Smooth muscle cell (in vitro differentiated cells): Measurements from ENCODE around the gene ZNF414. TPM values are rescaled to one million over a fixed set of nuclear protein-coding genes. Genes with fewer than 3 reads are reported as not detected.
"Not testable (repeated sequence)": the region's sequence is repeated elsewhere in the genome, so short reads cannot be mapped to it uniquely, and the experiment has no call there.

Experiments used
- DNase-seq: peaks from one replicate; lab custom pipeline; 2025; ENCODE audit not compliant: unreplicated experiment; lab: John Stamatoyannopoulos, UW
- H2AFZ ChIP-seq: fragments of 200-600 bp; sonication (generic); 2 replicates; pipeline ENCODE4 v1.6.0; 2016; ENCODE audit warnings: antibody characterized with exemption, low read depth, mild to moderate bottlenecking
- H3F3A ChIP-seq: fragments of 200-600 bp; sonication (generic); 2 replicates; pipeline ENCODE4 v1.6.0; 2017; ENCODE audit warnings: antibody characterized with exemption, low read depth
- H3K27ac ChIP-seq: fragments of 200-600 bp; sonication (generic); 2 replicates; pipeline ENCODE4 v1.5.1; 2016; ENCODE audit warnings: low read depth, mild to moderate bottlenecking
- H3K27me3 ChIP-seq: fragments of 200-600 bp; sonication (generic); 2 replicates; pipeline ENCODE4 v1.6.1; 2016; ENCODE audit warnings: low read depth, mild to moderate bottlenecking
- H3K36me3 ChIP-seq: fragments of 200-600 bp; sonication (generic); 2 replicates; pipeline ENCODE4 v1.5.1; 2016; ENCODE audit warnings: low read depth
- H3K4me1 ChIP-seq: fragments of 200-600 bp; sonication (generic); 2 replicates; pipeline ENCODE4 v1.5.1; 2016; ENCODE audit warnings: low read depth
- H3K4me2 ChIP-seq: fragments of 200-600 bp; sonication (generic); 2 replicates; pipeline ENCODE4 v1.6.0; 2016; ENCODE audit warnings: mild to moderate bottlenecking
- H3K4me3 ChIP-seq: fragments of 200-600 bp; sonication (generic); 2 replicates; pipeline ENCODE4 v1.5.1; 2016; ENCODE audit warnings: mild to moderate bottlenecking
- H3K79me2 ChIP-seq: fragments of 200-600 bp; sonication (generic); 2 replicates; pipeline ENCODE4 v1.6.0; 2016; ENCODE audit warnings: low read depth, mild to moderate bottlenecking
- H3K9ac ChIP-seq: fragments of 200-600 bp; sonication (generic); 2 replicates; pipeline ENCODE4 v1.6.0; 2016; ENCODE audit warnings: low read depth
- H3K9me3 ChIP-seq: fragments of 200-600 bp; sonication (generic); replicated peaks from 2 replicates; pipeline ENCODE4 v1.5.1; 2016; ENCODE audit warnings: low read depth
- H4K20me1 ChIP-seq: fragments of 200-600 bp; sonication (generic); 2 replicates; pipeline ENCODE4 v1.6.0; 2016; ENCODE audit warnings: low read depth
- CTCF ChIP-seq: fragments of 200-600 bp; sonication (generic); IDR thresholded peaks from 2 replicates; pipeline ENCODE4 v1.5.1; 2017; ENCODE audit warnings: borderline replicate concordance, mild to moderate bottlenecking, antibody characterized with exemption; ENCODE audit not compliant: insufficient read depth, poor library complexity, severe bottlenecking
- WGBS: methylation state at CpG from one replicate; pipeline ENCODE4 v1.1.7; 2016; ENCODE audit warnings: low lambda C conversion rate; 5-methylcytosine and 5-hydroxymethylcytosine counted together
- polyA plus RNA-seq: library from polyadenylated mRNA; unstranded; fragments of >200 nt; fragmentation: Nextera tagmentation; extraction: Ambion mirVana; gene quantifications from 2 replicates; pipeline ENCODE4 v1.2.1, GENCODE V29; 2016
- total RNA-seq: library from RNA; depleted of rRNA; stranded (reverse); fragments of >200 nt; gene quantifications from 2 replicates; pipeline ENCODE4 v1.2.3, GENCODE V29; 2014

ZNF414 gene
- total and polyA plus RNA-seq, 2 experiments from 2014 or later, result 10.2 to 33.0 TPM

GRCh38 chr19:8557642-8558238 is 43.8 kb upstream of the ZNF414 start:
- Histone ChIP-seq H4K20me1 (no peaks in the 10 kb centered on the region), H3F3A (no peaks in the 10 kb centered on the region), H3K27ac (no peak overlapping the region), H2AFZ (no peak overlapping the region), H3K4me1 (no peaks in the 10 kb centered on the region), H3K9me3 (no peaks in the 10 kb centered on the region), H3K4me2 (no peak overlapping the region), H3K79me2 (no peaks in the 10 kb centered on the region), H3K36me3 (no peaks in the 10 kb centered on the region), H3K4me3 (no peak overlapping the region), H3K27me3 (no peaks in the 10 kb centered on the region), H3K9ac (no peak overlapping the region)
- no peak for DNase-seq
- no peak for TF ChIP-seq CTCF
- WGBS, result 87% methylated on average over 5 of the region's 6 CpGs

- H3K79me2 ChIP-seq, DNase-seq, H2AFZ ChIP-seq, H3K4me1 ChIP-seq, H3F3A ChIP-seq, H3K36me3 ChIP-seq, H3K4me2 ChIP-seq, H3K9me3 ChIP-seq, H3K9ac ChIP-seq, H3K27ac ChIP-seq, H4K20me1 ChIP-seq, H3K4me3 ChIP-seq, H3K27me3 ChIP-seq: not testable (repeated sequence)
- 98% methylated on average over 6 of the region's 7 CpGs for WGBS
These were observed 39.8 kb upstream of the ZNF414 start for GRCh38 chr19:8553729-8554128.

GRCh38 chr19:8552810-8553209 is 38.8 kb upstream of the ZNF414 start:
- Histone ChIP-seq H3K27me3 (no peaks in the 10 kb centered on the region), H3K27ac (no peak overlapping the region), H3K4me3 (no peak overlapping the region), H4K20me1 (no peaks in the 10 kb centered on the region), H3K4me1 (no peaks in the 10 kb centered on the region), H3F3A (no peaks in the 10 kb centered on the region), H3K9ac (no peak overlapping the region), H3K36me3 (no peaks in the 10 kb centered on the region), H3K4me2 (no peak overlapping the region), H2AFZ (no peak overlapping the region), H3K79me2 (no peaks in the 10 kb centered on the region), H3K9me3 (no peaks in the 10 kb centered on the region)
- WGBS, result 85% methylated on average over 10 of the region's 10 CpGs
- TF ChIP-seq CTCF, result no peak
- no peak for DNase-seq

- Histone ChIP-seq H3K36me3 (no peaks in the 10 kb centered on the region), H2AFZ (no peak overlapping the region), H3K79me2 (no peaks in the 10 kb centered on the region), H3K9me3 (no peaks in the 10 kb centered on the region), H3F3A (no peaks in the 10 kb centered on the region), H3K4me1 (no peaks in the 10 kb centered on the region), H3K27me3 (no peaks in the 10 kb centered on the region), H3K4me2 (no peak overlapping the region), H4K20me1 (no peaks in the 10 kb centered on the region), H3K27ac (no peak overlapping the region), H3K9ac (no peak overlapping the region), H3K4me3 (no peak overlapping the region)
- no peak for TF ChIP-seq CTCF
- 98% methylated on average over 15 of the region's 15 CpGs for WGBS
- DNase-seq, result no peak
These were observed 36.1 kb upstream of the ZNF414 start for GRCh38 chr19:8550070-8550469.
